PC-9 (cell line): Measurements from ENCODE around the gene UHRF1. TPM values are rescaled to one million over a fixed set of nuclear protein-coding genes. Genes with fewer than 3 reads are reported as not detected.

Source experiments
- BruUV-seq: library from RNA; stranded (reverse); fragments of 400-500 nt; replicated peaks from 2 replicates; lab custom pipeline; 2021; lab: Mats Ljungman, UMichigan
- CTCF ChIA-PET: fragments of 300-600 bp; sonication (Branson Sonifier 250); formaldehyde crosslinking; loops from one replicate; lab custom pipeline; 2022; ENCODE audit warnings: antibody characterized with exemption; lab: Charles Lee
- POLR2A ChIA-PET: fragments of 300-600 bp; sonication (Branson Sonifier 250); formaldehyde crosslinking; loops from one replicate; lab custom pipeline; 2022; ENCODE audit warnings: antibody characterized with exemption; ENCODE audit not compliant: unreplicated experiment; lab: Charles Lee
- DNase-seq, 2 experiments: peaks; one replicate each; pipeline versions ENCODE4 v3.0.0 to v3.0.0-alpha.2; 2015 to 2022; ENCODE audit warnings: mixed read lengths in 1 of 2
- H2AFZ ChIP-seq: fragments of 200-600 bp; sonication (generic); 2 replicates; pipeline ENCODE4 v1.8.1; 2017; ENCODE audit warnings: antibody characterized with exemption
- H3F3A ChIP-seq: fragments of 200-600 bp; sonication (generic); 2 replicates; pipeline ENCODE4 v1.8.1; 2017; ENCODE audit warnings: antibody characterized with exemption, mild to moderate bottlenecking, low read depth; ENCODE audit not compliant: insufficient read depth
- H3K27ac ChIP-seq: fragments of 200-600 bp; sonication (generic); 2 replicates; pipeline ENCODE4 v1.6.1; 2016; ENCODE audit warnings: mixed run types
- H3K27me3 ChIP-seq: fragments of 200-600 bp; sonication (generic); 2 replicates; pipeline ENCODE4 v1.6.1; 2016; ENCODE audit warnings: low read depth, mixed run types; ENCODE audit not compliant: insufficient read depth
- H3K36me3 ChIP-seq: fragments of 200-600 bp; sonication (generic); 2 replicates; pipeline ENCODE4 v1.6.1; 2016; ENCODE audit warnings: low read depth, mixed run types
- H3K4me1 ChIP-seq: fragments of 200-600 bp; sonication (generic); replicated peaks from 2 replicates; pipeline ENCODE4 v1.6.1; 2016; ENCODE audit warnings: mixed run types; ENCODE audit not compliant: insufficient read depth
- H3K4me2 ChIP-seq: fragments of 200-600 bp; sonication (generic); 2 replicates; pipeline ENCODE4 v1.6.1; 2017; ENCODE audit warnings: mixed run types
- H3K4me3 ChIP-seq: fragments of 200-600 bp; sonication (generic); 2 replicates; pipeline ENCODE4 v1.6.1; 2016; ENCODE audit warnings: mixed run types
- H3K79me2 ChIP-seq: fragments of 200-600 bp; sonication (generic); 2 replicates; pipeline ENCODE4 v1.6.1; 2017; ENCODE audit warnings: low read depth, mixed run types
- H3K9me2 ChIP-seq: fragments of 200-600 bp; sonication (generic); 2 replicates; pipeline ENCODE4 v1.8.1; 2017; ENCODE audit warnings: mild to moderate bottlenecking; ENCODE audit not compliant: insufficient read depth
- H3K9me3 ChIP-seq: fragments of 200-600 bp; sonication (generic); 2 replicates; pipeline ENCODE4 v1.8.1; 2016; ENCODE audit warnings: low read depth; ENCODE audit not compliant: insufficient read depth
- H4K20me1 ChIP-seq: fragments of 200-600 bp; sonication (generic); 2 replicates; pipeline ENCODE4 v1.8.1; 2017; ENCODE audit not compliant: insufficient read depth
- CTCF ChIP-seq: fragments of 200-600 bp; sonication (generic); conservative IDR thresholded peaks from 2 replicates; pipeline ENCODE4 v1.6.1; 2017; ENCODE audit warnings: mixed run types, antibody characterized with exemption, mild to moderate bottlenecking, moderate library complexity
- EZH2 ChIP-seq: fragments of 200-600 bp; sonication (generic); IDR thresholded peaks from 2 replicates; pipeline ENCODE4 v1.8.0; 2017; ENCODE audit warnings: antibody characterized with exemption, low read depth
- intact Hi-C: fragments of 100-400 bp; cut with micrococcal nuclease; formaldehyde crosslinking; loops from one replicate; pipeline ENCODE4 v1.10.0; 2022; ENCODE audit not compliant: unreplicated experiment
- microRNA-seq: library from miRNA; unstranded; fragments of <30 nt; microRNA quantifications from one replicate; pipeline ENCODE4 v1.2.0, GENCODE V29; 2021; ENCODE audit warnings: borderline number of aligned reads, borderline replicate concordance
- total RNA-seq: library from RNA; stranded (reverse); gene quantifications from 2 replicates; pipeline ENCODE4 v1.2.3, GENCODE V29; 2021

The UHRF1 gene
- total RNA-seq, 1 experiment from 2014 or later: 61.4 TPM

- Histone ChIP-seq H3K27ac (no peak overlapping the region), H3K9me3 (no peaks in the 10 kb centered on the region), H3K27me3 (no peaks in the 10 kb centered on the region), H3K9me2 (no peaks in the 10 kb centered on the region), H3K79me2 (peaks cover 13% of the 10 kb centered on the region), H2AFZ (no peak overlapping the region), H3K4me1 (peaks cover 12% of the 10 kb centered on the region), H3K36me3 (no peaks in the 10 kb centered on the region), H3K4me2 (no peak overlapping the region), H3K4me3 (no peak overlapping the region), H3F3A (peaks cover 11% of the 10 kb centered on the region; the same call in 1 of the 2 replicates), H4K20me1 (no peaks in the 10 kb centered on the region)
- BruUV-seq: no TSS peak
- DNase-seq: no peak
- TF ChIP-seq EZH2 (no peak), CTCF (no peak)
- POLR2A ChIA-PET: no interaction called here
- intact Hi-C loops: no loop called here
- CTCF ChIA-PET: no interaction called here
These were observed 97.5 kb downstream of the UHRF1 start for GRCh38 chr19:5006821-5007220.

Small RNA genes within 50 kb of the gene (microRNA-seq; reads per million reads assigned to microRNA genes)
- not detected for gene MIR4747

Other genes with a start within 250 kb of the UHRF1 start
- gene MYDGF, start 239.2 kb upstream of the UHRF1 start, total RNA-seq: 60.1 and 76.3 TPM in 2 replicates
- gene DPP9, start 185.7 kb upstream of the UHRF1 start, total RNA-seq: 83.3 and 85.3 TPM in 2 replicates
- gene FEM1A, start 117.8 kb upstream of the UHRF1 start, total RNA-seq: 6.5 and 7.0 TPM in 2 replicates
- 9.9 and 12.7 TPM in 2 replicates for gene TICAM1, start 77.8 kb upstream of the UHRF1 start, total RNA-seq
- gene PLIN3, start 41.8 kb upstream of the UHRF1 start, total RNA-seq: 95.9 and 104 TPM in 2 replicates
- gene ARRDC5, start 6.6 kb upstream of the UHRF1 start, total RNA-seq: not detected in 2 replicates
- gene KDM4B, start 59.6 kb downstream of the UHRF1 start, total RNA-seq: 17.6 and 19.5 TPM in 2 replicates